KOPT-K1 (cell line): ENCODE measurements around the gene ZBTB21.

Source experiments
- H3K27ac ChIP-seq: fragments of 200-600 bp; sonication (generic); 2 replicates; pipeline ENCODE4 v1.5.1; 2016; ENCODE audit warnings: antibody characterized with exemption, mild to moderate bottlenecking, low read depth, low read length; ENCODE audit not compliant: poor library complexity, severe bottlenecking
- H3K36me3 ChIP-seq: fragments of 200-600 bp; sonication (generic); 2 replicates; pipeline ENCODE4 v1.5.1; 2017; ENCODE audit warnings: antibody characterized with exemption, mild to moderate bottlenecking, low read length, moderate library complexity; ENCODE audit not compliant: insufficient read depth
- H3K9me3 ChIP-seq: fragments of 200-600 bp; sonication (generic); 2 replicates; pipeline ENCODE4 v1.5.1; 2017; ENCODE audit warnings: antibody characterized with exemption, low read length, mild to moderate bottlenecking; ENCODE audit not compliant: insufficient read depth, poor library complexity, severe bottlenecking

The ZBTB21 gene

GRCh38 chr21:42016364-42016985, 6.3 kb upstream of the ZBTB21 start:
- Histone ChIP-seq H3K27ac (no peak overlapping the region), H3K36me3 (no peaks in the 10 kb centered on the region), H3K9me3 (peaks cover 4% of the 10 kb centered on the region)

GRCh38 chr21:42013931-42014330, 3.8 kb upstream of the ZBTB21 start:
- H3K9me3 ChIP-seq: peaks cover 4% of the 10 kb centered on the region
- H3K36me3 ChIP-seq: no peaks in the 10 kb centered on the region
- no peak overlapping the region for H3K27ac ChIP-seq

GRCh38 chr21:42013376-42013775, 3.2 kb upstream of the ZBTB21 start:
- Histone ChIP-seq H3K9me3 (peaks cover 4% of the 10 kb centered on the region), H3K27ac (no peak overlapping the region), H3K36me3 (no peaks in the 10 kb centered on the region)

- Histone ChIP-seq H3K27ac (no peak overlapping the region), H3K36me3 (peaks cover 3% of the 10 kb centered on the region), H3K9me3 (peaks cover 4% of the 10 kb centered on the region)
These were observed 2.7 kb upstream of the ZBTB21 start for GRCh38 chr21:42012763-42013329.

GRCh38 chr21:42012344-42012743, 2.2 kb upstream of the ZBTB21 start:
- Histone ChIP-seq H3K9me3 (peaks cover 4% of the 10 kb centered on the region), H3K36me3 (peaks cover 8% of the 10 kb centered on the region), H3K27ac (no peak overlapping the region)

GRCh38 chr21:42010507-42011495, 641 bp upstream of the ZBTB21 start:
- Histone ChIP-seq H3K27ac (peak overlapping the region; percentile 92), H3K36me3 (peaks cover 16% of the 10 kb centered on the region), H3K9me3 (peaks cover 4% of the 10 kb centered on the region)

GRCh38 chr21:42009018-42009830, 936 bp downstream of the ZBTB21 start:
- Histone ChIP-seq H3K9me3 (no peaks in the 10 kb centered on the region), H3K27ac (peak overlapping the region; percentile 92), H3K36me3 (peaks cover 22% of the 10 kb centered on the region)

GRCh38 chr21:42007356-42007940, 2.7 kb downstream of the ZBTB21 start:
- Histone ChIP-seq H3K27ac (no peak overlapping the region), H3K9me3 (no peaks in the 10 kb centered on the region), H3K36me3 (peaks cover 32% of the 10 kb centered on the region)

GRCh38 chr21:42006765-42007164, 3.4 kb downstream of the ZBTB21 start:
- Histone ChIP-seq H3K9me3 (no peaks in the 10 kb centered on the region), H3K36me3 (peaks cover 38% of the 10 kb centered on the region), H3K27ac (no peak overlapping the region)

- Histone ChIP-seq H3K27ac (no peak overlapping the region), H3K36me3 (peaks cover 59% of the 10 kb centered on the region), H3K9me3 (no peaks in the 10 kb centered on the region)
These were observed 5.6 kb downstream of the ZBTB21 start for GRCh38 chr21:42004406-42005199.

- no peaks in the 10 kb centered on the region for H3K9me3 ChIP-seq
- no peak overlapping the region for H3K27ac ChIP-seq
- H3K36me3 ChIP-seq: peaks cover 74% of the 10 kb centered on the region
These were observed 7.1 kb downstream of the ZBTB21 start for GRCh38 chr21:42003051-42003461.

GRCh38 chr21:42002421-42002958, 7.7 kb downstream of the ZBTB21 start:
- H3K9me3 ChIP-seq: peaks cover 5% of the 10 kb centered on the region
- H3K27ac ChIP-seq: no peak overlapping the region
- peaks cover 74% of the 10 kb centered on the region for H3K36me3 ChIP-seq

GRCh38 chr21:42001781-42002180, 8.4 kb downstream of the ZBTB21 start:
- Histone ChIP-seq H3K9me3 (peaks cover 11% of the 10 kb centered on the region), H3K27ac (no peak overlapping the region), H3K36me3 (peaks cover 74% of the 10 kb centered on the region)
